ENCODE measurements around the gene TMEM86A.
A peak's percentile ranks its signal among the peaks of the same experiment; 100 is the strongest.

TMEM86A gene

GRCh38 chr11:18723991-18724390 lies 25.4 kb downstream of the TMEM86A start:
- TF ChIP-seq GATA1 (IDR thresholded peaks at IDR 0.05; ENCODE audit: low read depth, low read length): no peak
- DNase-seq: no peak

- TF ChIP-seq POLR2A (IDR thresholded peaks at IDR 0.05; ENCODE audit: low read length): no peak
- TF ChIP-seq GATA1 (IDR thresholded peaks at IDR 0.05; ENCODE audit: low read depth, low read length): no peak
- no peak for DNase-seq
Measured at GRCh38 chr11:18726040-18726439, 27.5 kb downstream of the TMEM86A start, which contains the start of gene IGSF22. IGSF22 (minus strand) TSS chr11:18726188; CDS start chr11:18724236, 1,952 bp downstream.

GRCh38 chr11:18727479-18728236 lies 29.1 kb downstream of the TMEM86A start:
- DNase-seq: peak; percentile 11 to 33
- no peak for TF ChIP-seq GATA1 (IDR thresholded peaks at IDR 0.05; ENCODE audit: low read depth, low read length)
- TF ChIP-seq POLR2A (IDR thresholded peaks at IDR 0.05; ENCODE audit: low read length): no peak

GRCh38 chr11:18728658-18729057 lies 30.1 kb downstream of the TMEM86A start:
- DNase-seq: no peak
- no peak for TF ChIP-seq POLR2A (IDR thresholded peaks at IDR 0.05; ENCODE audit: low read length)
- no peak for TF ChIP-seq GATA1 (IDR thresholded peaks at IDR 0.05; ENCODE audit: low read depth, low read length)

GRCh38 chr11:18729426-18729825 lies 30.8 kb downstream of the TMEM86A start:
- DNase-seq: no peak
- TF ChIP-seq POLR2A (IDR thresholded peaks at IDR 0.05; ENCODE audit: low read length) (no peak), GATA1 (IDR thresholded peaks at IDR 0.05; ENCODE audit: low read depth, low read length) (no peak)

- no peak for TF ChIP-seq POLR2A (IDR thresholded peaks at IDR 0.05; ENCODE audit: low read length)
- TF ChIP-seq GATA1 (IDR thresholded peaks at IDR 0.05; ENCODE audit: low read depth, low read length): no peak
- DNase-seq: no peak
Measured at GRCh38 chr11:18730020-18730419, 31.4 kb downstream of the TMEM86A start.

GRCh38 chr11:18731441-18731840 lies 32.9 kb downstream of the TMEM86A start:
- TF ChIP-seq GATA1 (IDR thresholded peaks at IDR 0.05; ENCODE audit: low read depth, low read length) (no peak), POLR2A (IDR thresholded peaks at IDR 0.05; ENCODE audit: low read length) (no peak)
- no peak for DNase-seq

- no peak for TF ChIP-seq GATA1 (IDR thresholded peaks at IDR 0.05; ENCODE audit: low read depth, low read length)
- TF ChIP-seq POLR2A (IDR thresholded peaks at IDR 0.05; ENCODE audit: low read length): no peak
- peak; percentile 26 to 60 for DNase-seq
Measured at GRCh38 chr11:18731949-18732821, 33.6 kb downstream of the TMEM86A start.

- TF ChIP-seq GATA1 (IDR thresholded peaks at IDR 0.05; ENCODE audit: low read depth, low read length): no peak
- TF ChIP-seq POLR2A (IDR thresholded peaks at IDR 0.05; ENCODE audit: low read length): no peak
- no peak for DNase-seq
Measured at GRCh38 chr11:18733202-18733601, 34.6 kb downstream of the TMEM86A start.

- no peak for DNase-seq
- TF ChIP-seq GATA1 (IDR thresholded peaks at IDR 0.05; ENCODE audit: low read depth, low read length) (no peak), POLR2A (IDR thresholded peaks at IDR 0.05; ENCODE audit: low read length) (no peak)
Measured at GRCh38 chr11:18736590-18737148, 38.1 kb downstream of the TMEM86A start.

- no peak for DNase-seq
Measured at GRCh38 chr11:18737642-18738041, 39.1 kb downstream of the TMEM86A start.

GRCh38 chr11:18739685-18740084 lies 41.1 kb downstream of the TMEM86A start:
- no peak for TF ChIP-seq POLR2A (IDR thresholded peaks at IDR 0.05; ENCODE audit: low read length)
- no peak for TF ChIP-seq GATA1 (IDR thresholded peaks at IDR 0.05; ENCODE audit: low read depth, low read length)
- no peak for DNase-seq

More at GRCh38 chr11:18737642-18738041, 39.1 kb downstream of the TMEM86A start:
- no peak for TF ChIP-seq POLR2A (IDR thresholded peaks at IDR 0.05; ENCODE audit: low read length)
- TF ChIP-seq GATA1 (IDR thresholded peaks at IDR 0.05; ENCODE audit: low read depth, low read length): no peak

GRCh38 chr11:18741783-18742182 lies 43.2 kb downstream of the TMEM86A start:
- DNase-seq: no peak
- no peak for TF ChIP-seq POLR2A (IDR thresholded peaks at IDR 0.05; ENCODE audit: low read length)
- no peak for TF ChIP-seq GATA1 (IDR thresholded peaks at IDR 0.05; ENCODE audit: low read depth, low read length)

GRCh38 chr11:18743365-18743764 lies 44.8 kb downstream of the TMEM86A start:
- DNase-seq: no peak
- no peak for TF ChIP-seq POLR2A (IDR thresholded peaks at IDR 0.05; ENCODE audit: low read length)

Measured in erythroblast (primary cell).